HepG2 (cell line): ENCODE results near the gene GJC1. TPM values are rescaled to one million over a fixed set of nuclear protein-coding genes. Genes with fewer than 3 reads are reported as not detected.

Experiments used
- AKNA ChIP-seq: sonication (generic); formaldehyde crosslinking; IDR thresholded peaks from 2 replicates; pipeline ENCODE4 v1.4.0; 2020; ENCODE audit warnings: missing genetic modification reagents, borderline replicate concordance
- ARID3A ChIP-seq: IDR thresholded peaks from 2 replicates; pipeline ENCODE4 v1.6.1; 2012; ENCODE audit warnings: low read depth, low read length, improper control_type of control experiment
- ARNT ChIP-seq: fragments of 450-650 bp; IDR thresholded peaks from 2 replicates; pipeline ENCODE4 v1.6.1; 2017
- BRF2 ChIP-seq: sonication (generic); formaldehyde crosslinking; IDR thresholded peaks from 2 replicates; pipeline ENCODE4 v1.8.1; 2022; ENCODE audit warnings: mild to moderate bottlenecking, missing genetic modification reagents
- CENPX ChIP-seq: sonication (generic); formaldehyde crosslinking; IDR thresholded peaks from 2 replicates; pipeline ENCODE4 v1.9.0; 2021; ENCODE audit warnings: mild to moderate bottlenecking, missing genetic modification reagents, moderate library complexity
- HMGXB4 ChIP-seq, 2 experiments: sonication (generic) in 1 of 2; formaldehyde crosslinking in 1 of 2; IDR thresholded peaks; 2 replicates each; pipeline versions ENCODE4 v1.4.0 to v1.6.1; 2018 to 2020; ENCODE audit warnings: missing genetic modification reagents in 2 of 2, borderline replicate concordance in 1 of 2, low read depth in 1 of 2, mild to moderate bottlenecking in 1 of 2, missing biosample characterization in 1 of 2
- HOXA5 ChIP-seq: sonication (generic); formaldehyde crosslinking; IDR thresholded peaks from 2 replicates; pipeline ENCODE4 v1.4.0; 2020; ENCODE audit warnings: missing genetic modification reagents
- KMT2B ChIP-seq: IDR thresholded peaks from 2 replicates; pipeline ENCODE4 v1.6.1; 2016; ENCODE audit warnings: missing genetic modification reagents, missing compliant biosample characterization
- MAFF ChIP-seq: IDR thresholded peaks from 2 replicates; pipeline ENCODE4 v1.6.1; 2011; ENCODE audit warnings: low read depth, low read length, improper control_type of control experiment
- SSRP1 ChIP-seq: IDR thresholded peaks from 2 replicates; pipeline ENCODE4 v1.6.1; 2016; ENCODE audit warnings: control low read depth
- TARDBP ChIP-seq: sonication (generic); formaldehyde crosslinking; IDR thresholded peaks from 2 replicates; pipeline ENCODE4 v1.8.0; 2022; ENCODE audit warnings: mild to moderate bottlenecking, missing genetic modification reagents
- XBP1 ChIP-seq: sonication (generic); formaldehyde crosslinking; IDR thresholded peaks from 2 replicates; pipeline ENCODE4 v1.5.0; 2020; ENCODE audit warnings: missing genetic modification reagents
- ZMYM4 ChIP-seq: sonication (generic); formaldehyde crosslinking; IDR thresholded peaks from 2 replicates; pipeline ENCODE4 v1.8.1; 2023; ENCODE audit warnings: mild to moderate bottlenecking, missing genetic modification reagents
- ZNF143 ChIP-seq: sonication (generic); formaldehyde crosslinking; IDR thresholded peaks from 2 replicates; pipeline ENCODE4 v1.4.0; 2020; ENCODE audit warnings: missing genetic modification reagents
- ZNF343 ChIP-seq: sonication (generic); formaldehyde crosslinking; IDR thresholded peaks from 2 replicates; pipeline ENCODE4 v1.4.0; 2020; ENCODE audit warnings: mild to moderate bottlenecking, missing genetic modification reagents
- ZNF510 ChIP-seq: sonication (generic); formaldehyde crosslinking; IDR thresholded peaks from 2 replicates; pipeline ENCODE4 v1.4.0; 2020; ENCODE audit warnings: low read depth, mild to moderate bottlenecking, missing genetic modification reagents
- ZNF772 ChIP-seq: sonication (generic); formaldehyde crosslinking; IDR thresholded peaks from 2 replicates; pipeline ENCODE4 v1.5.0; 2020; ENCODE audit warnings: mild to moderate bottlenecking, missing genetic modification reagents
- ZNF777 ChIP-seq: sonication (generic); formaldehyde crosslinking; IDR thresholded peaks from 2 replicates; pipeline ENCODE4 v1.4.0; 2020; ENCODE audit warnings: missing genetic modification reagents
- ZNF781 ChIP-seq: sonication (generic); formaldehyde crosslinking; IDR thresholded peaks from 2 replicates; pipeline ENCODE4 v1.5.1; 2020; ENCODE audit warnings: borderline replicate concordance, mild to moderate bottlenecking, missing genetic modification reagents; ENCODE audit errors: not compliant biosample characterization
- polyA plus RNA-seq, 8 experiments: library from polyadenylated mRNA; depleted of rRNA in 3 of 8; stranded (reverse) in 7 of 8; unstranded in 1 of 8; fragments of >200 nt; fragmentation: Illumina TruSeq in 4 of 8; extraction: Trizol in 4 of 8; gene quantifications; 2 replicates each; pipeline versions ENCODE4 v1.2.1 to v1.2.3, GENCODE V29; 2011 to 2016; ENCODE audit warnings: low read depth in 4 of 8, missing spikeins in 1 of 8, mixed read lengths in 1 of 8; ENCODE audit not compliant: insufficient read depth in 1 of 8
- total RNA-seq, 5 experiments: library from RNA; depleted of rRNA; stranded (reverse); fragments of >200 nt; fragmentation: Illumina TruSeq; extraction: Trizol; gene quantifications; 2 replicates each; pipeline ENCODE4 v1.2.3, GENCODE V29; 2016; ENCODE audit warnings: low read depth in 1 of 5

GJC1 gene
- total and polyA plus RNA-seq, 2 of the 13 experiments (the other 11 are each of a cell fraction or from before 2014, with no cell fraction given): 1.7 TPM

- TF ChIP-seq ARID3A (no peak), ZNF772 (CRISPR knock-in tag) (no peak), MAFF (no peak; the same call in 1 of the 2 replicates), ARNT (no peak), ZNF143 (CRISPR knock-in tag) (no peak), ZNF781 (CRISPR knock-in tag) (no peak), TARDBP (CRISPR knock-in tag) (no peak), HMGXB4 (CRISPR knock-in tag; IDR thresholded peaks at IDR 0.05; ENCODE audit: borderline replicate concordance in 1 of 2, low read depth in 1 of 2) (peak; percentile 91 to 93), ZMYM4 (CRISPR knock-in tag) (peak; percentile 49; the same call in 1 of the 2 replicates), ZNF510 (no peak), ZNF343 (CRISPR knock-in tag) (no peak), SSRP1 (CRISPR knock-in tag) (0 out of 2 replicates have a peak, but pooled peaks have one; percentile 26), CENPX (CRISPR knock-in tag) (no peak), AKNA (no peak), XBP1 (CRISPR knock-in tag) (peak; percentile 98), ZNF777 (CRISPR knock-in tag) (peak; percentile 68), HOXA5 (CRISPR knock-in tag) (no peak), KMT2B (CRISPR knock-in tag) (peak; percentile 40; the same call in 1 of the 2 replicates), BRF2 (CRISPR knock-in tag) (no peak)
These were observed 50.7 kb downstream of the GJC1 start (continued) for GRCh38 chr17:44779211-44780025.
